Neutrophil (primary cell): ENCODE results near the gene LCN2.
A peak's percentile ranks its signal among the peaks of the same experiment; 100 is the strongest.

Experiments
- H3K27ac ChIP-seq: fragments of 200-600 bp; sonication (generic); 2 replicates; pipeline ENCODE4 v1.5.1; 2016; ENCODE audit warnings: mild to moderate bottlenecking, moderate library complexity
- H3K27me3 ChIP-seq: fragments of 200-600 bp; sonication (generic); 2 replicates; pipeline ENCODE4 v1.6.0; 2016; ENCODE audit warnings: mild to moderate bottlenecking
- H3K36me3 ChIP-seq: fragments of 200-600 bp; sonication (generic); 2 replicates; pipeline ENCODE4 v1.5.1; 2017
- H3K4me1 ChIP-seq, 2 experiments: fragments of 200-600 bp in 1 of 2; sonication (generic) in 1 of 2; 1 replicate in 1 of 2; 2 replicates in 1 of 2; pipeline versions ENCODE4 v1.5.1 to v1.6.1; 2013 to 2016; ENCODE audit warnings: low read depth in 1 of 2, low read length in 1 of 2, mild to moderate bottlenecking in 1 of 2, moderate library complexity in 1 of 2; ENCODE audit not compliant: control insufficient read depth in 1 of 2, insufficient read depth in 1 of 2
- H3K4me3 ChIP-seq, 2 experiments: fragments of 200-600 bp in 1 of 2; sonication (generic) in 1 of 2; 1 replicate in 1 of 2; 2 replicates in 1 of 2; pipeline ENCODE4 v1.5.1; 2013 to 2016; ENCODE audit warnings: low read depth in 1 of 2, low read length in 1 of 2, mild to moderate bottlenecking in 1 of 2, moderate library complexity in 1 of 2
- H3K9me3 ChIP-seq: fragments of 200-600 bp; sonication (generic); 2 replicates; pipeline ENCODE4 v1.5.1; 2016
- CTCF ChIP-seq: fragments of 200-600 bp; sonication (generic); IDR thresholded peaks from 2 replicates; pipeline ENCODE4 v1.5.1; 2016; ENCODE audit warnings: antibody characterized with exemption

Gene LCN2

GRCh38 chr9:128121466-128121810 lies 27.8 kb upstream of the LCN2 start:
- H3K4me3 ChIP-seq = no peak overlapping the region
- TF ChIP-seq CTCF = no peak
- H3K27me3 ChIP-seq = no peaks in the 10 kb centered on the region
- H3K27ac ChIP-seq = no peak overlapping the region
- no peaks in the 10 kb centered on the region for H3K9me3 ChIP-seq
- H3K4me1 ChIP-seq = peaks cover 24 to 28% of the 10 kb centered on the region in 2 experiments
- H3K36me3 ChIP-seq = peaks cover 37% of the 10 kb centered on the region

GRCh38 chr9:128121924-128122808 lies 27.1 kb upstream of the LCN2 start:
- TF ChIP-seq CTCF = no peak
- no peak overlapping the region for H3K27ac ChIP-seq
- no peak overlapping the region for H3K4me3 ChIP-seq
- peaks cover 37% of the 10 kb centered on the region for H3K36me3 ChIP-seq
- no peaks in the 10 kb centered on the region for H3K27me3 ChIP-seq
- peaks cover 31 to 34% of the 10 kb centered on the region in 2 experiments for H3K4me1 ChIP-seq
- H3K9me3 ChIP-seq = no peaks in the 10 kb centered on the region

GRCh38 chr9:128122809-128123175 lies 26.5 kb upstream of the LCN2 start:
- no peak overlapping the region for H3K4me3 ChIP-seq
- no peaks in the 10 kb centered on the region for H3K9me3 ChIP-seq
- H3K27me3 ChIP-seq = no peaks in the 10 kb centered on the region
- peaks cover 37% of the 10 kb centered on the region for H3K36me3 ChIP-seq
- no peak for TF ChIP-seq CTCF
- no peak overlapping the region for H3K27ac ChIP-seq
- H3K4me1 ChIP-seq = peaks cover 32 to 36% of the 10 kb centered on the region in 2 experiments

GRCh38 chr9:128123451-128124080 lies 25.7 kb upstream of the LCN2 start:
- H3K36me3 ChIP-seq = peaks cover 37% of the 10 kb centered on the region
- no peak for TF ChIP-seq CTCF
- no peak overlapping the region for H3K4me3 ChIP-seq
- H3K9me3 ChIP-seq = no peaks in the 10 kb centered on the region
- peaks cover 31 to 34% of the 10 kb centered on the region in 2 experiments for H3K4me1 ChIP-seq
- no peak overlapping the region for H3K27ac ChIP-seq
- H3K27me3 ChIP-seq = no peaks in the 10 kb centered on the region

GRCh38 chr9:128124451-128124850 lies 24.8 kb upstream of the LCN2 start:
- H3K9me3 ChIP-seq = no peaks in the 10 kb centered on the region
- peaks cover 37% of the 10 kb centered on the region for H3K36me3 ChIP-seq
- peaks cover 39 to 43% of the 10 kb centered on the region in 2 experiments for H3K4me1 ChIP-seq
- no peak for TF ChIP-seq CTCF
- no peak overlapping the region for H3K4me3 ChIP-seq
- no peaks in the 10 kb centered on the region for H3K27me3 ChIP-seq
- peak overlapping the region; percentile 42 for H3K27ac ChIP-seq
